IPS DF 6.9 (cell line): ENCODE data around the gene LCK.
"Not testable (repeated sequence)": the region's sequence is repeated elsewhere in the genome, so short reads cannot be mapped to it uniquely, and the experiment has no call there.

Experiments
- DNase-seq: peaks from one replicate; pipeline ENCODE4 v3.0.0-alpha.2; 2013; ENCODE audit warnings: low read depth, low spot score
- H3K27ac ChIP-seq: one replicate; pipeline ENCODE4 v1.5.1; 2013; ENCODE audit warnings: low read length, control low read depth
- H3K27me3 ChIP-seq: 2 replicates; pipeline ENCODE4 v1.6.1; 2013; ENCODE audit warnings: mild to moderate bottlenecking, low read length; ENCODE audit not compliant: control insufficient read depth, insufficient read depth
- H3K36me3 ChIP-seq: 2 replicates; pipeline ENCODE4 v1.6.1; 2013; ENCODE audit warnings: low read length; ENCODE audit not compliant: control insufficient read depth, insufficient read depth
- H3K4me1 ChIP-seq: 2 replicates; pipeline ENCODE4 v1.6.1; 2013; ENCODE audit warnings: low read length; ENCODE audit not compliant: control insufficient read depth, insufficient read depth
- H3K4me3 ChIP-seq: 2 replicates; pipeline ENCODE4 v1.5.1; 2013; ENCODE audit warnings: mild to moderate bottlenecking, low read length
- H3K9me3 ChIP-seq: 2 replicates; pipeline ENCODE4 v1.6.1; 2013; ENCODE audit warnings: low read length, inconsistent platforms; ENCODE audit not compliant: control insufficient read depth, insufficient read depth
- WGBS: extraction: QIAGEN DNeasy Blood & Tissue Kit; methylation state at CpG from one replicate; pipeline ENCODE4 v1.1.7; 2013; ENCODE audit warnings: mixed read lengths, missing lambda C conversion rate; ENCODE audit not compliant: insufficient read length, insufficient coverage; 5-methylcytosine and 5-hydroxymethylcytosine counted together

Gene LCK

GRCh38 chr1:32274646-32275340 lies 23.7 kb downstream of the LCK start:
- no CpG with 5 or more reads among the region's 31 CpGs for WGBS
- peak overlapping the region; percentile 4; the same call in 1 of the 2 replicates for H3K4me3 ChIP-seq
- H3K36me3 ChIP-seq = peaks cover 8% of the 10 kb centered on the region; the same call in 1 of the 2 replicates

GRCh38 chr1:32275424-32275823 lies 24.4 kb downstream of the LCK start:
- DNase-seq = no peak

More at GRCh38 chr1:32274646-32275340, 23.7 kb downstream of the LCK start:
- Histone ChIP-seq H3K4me1 (peaks cover 7% of the 10 kb centered on the region), H3K9me3 (no peaks in the 10 kb centered on the region), H3K27ac (no peak overlapping the region), H3K27me3 (no peaks in the 10 kb centered on the region)
- DNase-seq = no peak

GRCh38 chr1:32276032-32276782 lies 25.1 kb downstream of the LCK start:
- DNase-seq = no peak
- no peaks in the 10 kb centered on the region; the same call in 1 of the 2 replicates for H3K27me3 ChIP-seq
- H3K4me3 ChIP-seq = no peak overlapping the region
- no peak overlapping the region for H3K27ac ChIP-seq
- peaks cover 15% of the 10 kb centered on the region; the same call in 1 of the 2 replicates for H3K36me3 ChIP-seq
- peaks cover 7% of the 10 kb centered on the region for H3K4me1 ChIP-seq
- H3K9me3 ChIP-seq = no peaks in the 10 kb centered on the region
- WGBS = no CpG with 5 or more reads among the region's 30 CpGs

More at GRCh38 chr1:32275424-32275823, 24.4 kb downstream of the LCK start:
- Histone ChIP-seq H3K4me3 (peak overlapping the region; percentile 4; the same call in 1 of the 2 replicates), H3K9me3 (no peaks in the 10 kb centered on the region), H3K36me3 (peaks cover 12% of the 10 kb centered on the region; the same call in 1 of the 2 replicates), H3K27me3 (no peaks in the 10 kb centered on the region), H3K4me1 (peaks cover 7% of the 10 kb centered on the region), H3K27ac (no peak overlapping the region)
- WGBS = no CpG with 5 or more reads among the region's 41 CpGs

- no CpG with 5 or more reads among the region's 8 CpGs for WGBS
- not testable (repeated sequence) for H3K4me3 ChIP-seq, H3K27ac ChIP-seq, H3K4me1 ChIP-seq, H3K9me3 ChIP-seq, DNase-seq, H3K27me3 ChIP-seq
- H3K36me3 ChIP-seq = peaks cover 14% of the 10 kb centered on the region; the same call in 1 of the 2 replicates
These were observed 33.7 kb downstream of the LCK start for GRCh38 chr1:32284777-32285176.

DNA sequence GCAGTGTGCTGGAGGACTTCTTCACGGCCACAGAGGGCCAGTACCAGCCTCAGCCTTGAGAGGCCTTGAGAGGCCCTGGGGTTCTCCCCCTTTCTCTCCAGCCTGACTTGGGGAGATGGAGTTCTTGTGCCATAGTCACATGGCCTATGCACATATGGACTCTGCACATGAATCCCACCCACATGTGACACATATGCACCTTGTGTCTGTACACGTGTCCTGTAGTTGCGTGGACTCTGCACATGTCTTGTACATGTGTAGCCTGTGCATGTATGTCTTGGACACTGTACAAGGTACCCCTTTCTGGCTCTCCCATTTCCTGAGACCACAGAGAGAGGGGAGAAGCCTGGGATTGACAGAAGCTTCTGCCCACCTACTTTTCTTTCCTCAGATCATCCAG lies 34.6 kb downstream of the LCK start:
- Histone ChIP-seq H3K4me3 (no peak overlapping the region), H3K36me3 (peaks cover 10% of the 10 kb centered on the region; the same call in 1 of the 2 replicates), H3K27me3 (no peaks in the 10 kb centered on the region; the same call in 1 of the 2 replicates), H3K27ac (no peak overlapping the region), H3K4me1 (no peaks in the 10 kb centered on the region), H3K9me3 (no peaks in the 10 kb centered on the region)
- no peak for DNase-seq
- no CpG with 5 or more reads among the region's 3 CpGs for WGBS

- no peak overlapping the region for H3K4me3 ChIP-seq
- no peak for DNase-seq
- no peaks in the 10 kb centered on the region for H3K4me1 ChIP-seq
- H3K9me3 ChIP-seq = no peaks in the 10 kb centered on the region
- peaks cover 7% of the 10 kb centered on the region; the same call in 1 of the 2 replicates for H3K36me3 ChIP-seq
- H3K27me3 ChIP-seq = no peaks in the 10 kb centered on the region
- WGBS = no CpG with 5 or more reads among the region's 4 CpGs
- no peak overlapping the region for H3K27ac ChIP-seq
These were observed 35.7 kb downstream of the LCK start for GRCh38 chr1:32286763-32287162.

DNA sequence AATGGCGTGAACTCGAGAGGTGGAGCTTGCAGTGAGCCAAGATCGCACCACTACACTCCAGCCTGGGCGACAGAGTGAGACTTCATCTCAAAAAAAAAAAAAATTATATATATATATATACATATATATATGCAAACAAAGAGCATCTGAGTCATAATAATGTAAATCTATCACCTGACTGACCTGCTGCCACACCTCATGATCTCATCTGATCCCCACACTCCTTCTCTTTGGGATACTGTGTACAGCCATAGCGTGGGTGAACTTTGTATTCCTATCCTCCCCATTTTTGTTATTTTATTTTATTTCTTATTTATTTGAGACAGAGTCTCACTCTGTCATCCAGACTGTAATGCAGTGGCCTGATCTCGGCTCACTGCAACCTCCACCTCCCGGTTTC lies 38.2 kb downstream of the LCK start:
- DNase-seq = no peak
- Histone ChIP-seq H3K9me3 (no peaks in the 10 kb centered on the region), H3K4me3 (no peak overlapping the region), H3K36me3 (peaks cover 7% of the 10 kb centered on the region; the same call in 1 of the 2 replicates), H3K27ac (no peak overlapping the region), H3K27me3 (no peaks in the 10 kb centered on the region), H3K4me1 (no peaks in the 10 kb centered on the region)
- WGBS = no CpG with 5 or more reads among the region's 7 CpGs

DNA sequence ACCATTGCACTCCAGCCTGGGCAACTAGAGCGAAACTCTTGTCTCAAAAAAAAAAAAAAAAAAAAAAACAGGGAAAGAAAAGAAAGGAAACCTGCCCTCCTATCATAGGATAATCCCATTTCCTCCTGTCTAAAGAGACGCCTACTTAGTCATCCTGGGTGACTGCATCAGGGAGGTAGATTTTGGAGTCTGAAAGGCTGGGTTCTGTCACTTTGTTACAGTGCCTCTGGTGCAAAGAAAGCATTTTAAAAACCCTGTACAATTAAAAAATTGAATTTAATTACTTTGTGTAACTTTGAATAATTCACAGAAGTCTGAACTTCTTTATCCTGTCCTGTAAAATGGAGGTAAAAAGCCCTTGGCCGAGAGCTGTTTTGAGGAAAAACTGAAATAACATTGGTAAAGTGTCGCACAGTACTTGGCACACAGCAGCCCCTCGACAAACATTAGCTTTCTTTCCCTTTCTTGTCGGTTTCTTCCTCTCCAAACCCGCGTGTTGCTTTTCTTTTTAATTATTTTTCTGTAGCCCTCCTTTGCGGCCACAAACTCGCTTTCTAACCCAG lies 40.2 kb downstream of the LCK start:
- WGBS = no CpG with 5 or more reads among the region's 10 CpGs
- Histone ChIP-seq H3K9me3 (no peaks in the 10 kb centered on the region), H3K27me3 (no peaks in the 10 kb centered on the region), H3K4me1 (no peaks in the 10 kb centered on the region; the same call in 1 of the 2 replicates), H3K27ac (no peak overlapping the region), H3K4me3 (peak overlapping the region; percentile 86; the same call in 1 of the 2 replicates), H3K36me3 (no peaks in the 10 kb centered on the region)
- DNase-seq = no peak

GRCh38 chr1:32291708-32292538 lies 40.9 kb downstream of the LCK start, which contains the start of gene HDAC1:
Gene HDAC1 (plus strand): TSS chr1:32292083. CDS start chr1:32292170, 87 bp downstream.
- H3K9me3 ChIP-seq = no peaks in the 10 kb centered on the region
- H3K27ac ChIP-seq = no peak within 1 kb of the TSS
- no peak for DNase-seq
- no CpG with 5 or more reads among the region's 67 CpGs for WGBS
- no peaks in the 10 kb centered on the region for H3K27me3 ChIP-seq
- H3K4me1 ChIP-seq = no peaks in the 10 kb centered on the region; the same call in 1 of the 2 replicates
- H3K36me3 ChIP-seq = no peaks in the 10 kb centered on the region
- peak within 1 kb of the TSS; percentile 86 for H3K4me3 ChIP-seq
